Liver (tissue), 3 donors: Measurements from ENCODE around the gene SMYD3.

ENCODE experiments used
- FOXA2 ChIP-seq: IDR thresholded peaks from 2 replicates; pipeline ENCODE4 v1.6.1; 2016; ENCODE audit warnings: antibody characterized with exemption
- RAD21 ChIP-seq, 2 donors: IDR thresholded peaks; 2 replicates each; pipeline ENCODE4 v1.6.1; 2016; ENCODE audit warnings: antibody characterized with exemption in 2 of 2, mild to moderate bottlenecking in 2 of 2
- YY1 ChIP-seq: IDR thresholded peaks from 2 replicates; pipeline ENCODE4 v1.6.1; 2016; ENCODE audit warnings: antibody characterized with exemption, mild to moderate bottlenecking
- TF ChIP-seq, protein P1 (sequence below): fragments of 150-350 bp; IDR thresholded peaks from 2 replicates; pipeline ENCODE4 v1.5.1; 2017; ENCODE audit warnings: improper control_type of control experiment, low read depth, low read length; ENCODE audit not compliant: missing input control
- TF ChIP-seq, protein P2 (sequence below): IDR thresholded peaks from 2 replicates; pipeline ENCODE4 v1.6.1; 2016; ENCODE audit warnings: antibody characterized with exemption
- donor health status: healthy.
- donor health status: healthy.

DNA sequence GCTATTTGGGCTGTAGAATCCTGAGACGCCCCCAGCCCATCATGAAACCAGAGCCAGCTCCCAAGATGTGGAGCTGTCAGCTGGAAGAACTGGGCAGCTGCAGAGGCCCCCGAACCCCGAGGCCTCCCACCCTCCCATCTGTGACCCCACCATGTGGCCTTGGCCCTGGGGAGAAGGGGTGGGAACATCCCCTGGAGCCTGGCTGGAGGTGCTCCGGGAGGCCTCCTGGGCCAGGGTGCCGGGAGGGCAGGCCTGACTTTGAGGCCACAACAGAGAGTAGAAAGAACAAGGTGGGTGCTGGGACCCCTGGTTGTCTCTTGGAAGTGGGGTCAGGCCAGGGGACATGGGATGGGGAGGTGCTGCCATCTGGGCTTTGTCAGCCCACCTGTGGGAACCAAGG, 6.0 kb upstream of the SMYD3 start:
- TF ChIP-seq, protein P1, sequence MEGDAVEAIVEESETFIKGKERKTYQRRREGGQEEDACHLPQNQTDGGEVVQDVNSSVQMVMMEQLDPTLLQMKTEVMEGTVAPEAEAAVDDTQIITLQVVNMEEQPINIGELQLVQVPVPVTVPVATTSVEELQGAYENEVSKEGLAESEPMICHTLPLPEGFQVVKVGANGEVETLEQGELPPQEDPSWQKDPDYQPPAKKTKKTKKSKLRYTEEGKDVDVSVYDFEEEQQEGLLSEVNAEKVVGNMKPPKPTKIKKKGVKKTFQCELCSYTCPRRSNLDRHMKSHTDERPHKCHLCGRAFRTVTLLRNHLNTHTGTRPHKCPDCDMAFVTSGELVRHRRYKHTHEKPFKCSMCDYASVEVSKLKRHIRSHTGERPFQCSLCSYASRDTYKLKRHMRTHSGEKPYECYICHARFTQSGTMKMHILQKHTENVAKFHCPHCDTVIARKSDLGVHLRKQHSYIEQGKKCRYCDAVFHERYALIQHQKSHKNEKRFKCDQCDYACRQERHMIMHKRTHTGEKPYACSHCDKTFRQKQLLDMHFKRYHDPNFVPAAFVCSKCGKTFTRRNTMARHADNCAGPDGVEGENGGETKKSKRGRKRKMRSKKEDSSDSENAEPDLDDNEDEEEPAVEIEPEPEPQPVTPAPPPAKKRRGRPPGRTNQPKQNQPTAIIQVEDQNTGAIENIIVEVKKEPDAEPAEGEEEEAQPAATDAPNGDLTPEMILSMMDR, result no peak
- TF ChIP-seq YY1 (no peak), RAD21 (IDR thresholded peaks at IDR 0.05) (no peak), FOXA2 (no peak)
- TF ChIP-seq, protein P2, sequence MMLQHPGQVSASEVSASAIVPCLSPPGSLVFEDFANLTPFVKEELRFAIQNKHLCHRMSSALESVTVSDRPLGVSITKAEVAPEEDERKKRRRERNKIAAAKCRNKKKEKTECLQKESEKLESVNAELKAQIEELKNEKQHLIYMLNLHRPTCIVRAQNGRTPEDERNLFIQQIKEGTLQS, result no peak
